GM12864 (cell line): ENCODE data around the gene NKD1.

Experiments used
- DNase-seq: peaks from one replicate; pipeline ENCODE4 v3.0.0-alpha.2; 2011; ENCODE audit warnings: low read depth
- H3K4me3 ChIP-seq: 2 replicates; pipeline ENCODE4 v1.5.1; 2011; ENCODE audit warnings: mild to moderate bottlenecking, low read depth, low read length, control low read depth
- TF ChIP-seq, protein P1 (sequence below): IDR thresholded peaks from 2 replicates; pipeline ENCODE4 v1.5.1; 2011; ENCODE audit warnings: low read depth, mild to moderate bottlenecking, moderate library complexity, low read length, control low read depth, inconsistent platforms; ENCODE audit errors: missing control alignments

The NKD1 gene

DNA sequence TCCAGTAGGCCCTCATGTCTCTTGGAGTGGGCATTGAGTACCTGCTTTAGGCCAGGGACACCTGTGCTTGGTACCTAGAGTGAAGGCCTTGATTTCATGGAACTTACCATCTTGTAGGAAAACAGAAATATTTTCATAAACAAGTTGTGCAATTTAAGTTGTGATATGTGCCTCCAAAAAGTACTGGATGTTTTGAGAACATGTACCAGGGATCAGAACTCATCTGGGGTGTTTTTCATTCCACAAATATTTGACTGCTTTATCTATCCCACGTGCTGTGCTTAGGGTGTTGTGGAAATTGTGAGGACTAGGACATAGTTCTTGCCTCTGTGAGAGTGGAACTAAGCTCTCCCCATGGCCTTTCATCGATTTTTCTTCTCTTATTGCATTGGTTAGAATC, 8.8 kb downstream of the NKD1 start:
- no peak overlapping the region for H3K4me3 ChIP-seq
- TF ChIP-seq, protein P1, sequence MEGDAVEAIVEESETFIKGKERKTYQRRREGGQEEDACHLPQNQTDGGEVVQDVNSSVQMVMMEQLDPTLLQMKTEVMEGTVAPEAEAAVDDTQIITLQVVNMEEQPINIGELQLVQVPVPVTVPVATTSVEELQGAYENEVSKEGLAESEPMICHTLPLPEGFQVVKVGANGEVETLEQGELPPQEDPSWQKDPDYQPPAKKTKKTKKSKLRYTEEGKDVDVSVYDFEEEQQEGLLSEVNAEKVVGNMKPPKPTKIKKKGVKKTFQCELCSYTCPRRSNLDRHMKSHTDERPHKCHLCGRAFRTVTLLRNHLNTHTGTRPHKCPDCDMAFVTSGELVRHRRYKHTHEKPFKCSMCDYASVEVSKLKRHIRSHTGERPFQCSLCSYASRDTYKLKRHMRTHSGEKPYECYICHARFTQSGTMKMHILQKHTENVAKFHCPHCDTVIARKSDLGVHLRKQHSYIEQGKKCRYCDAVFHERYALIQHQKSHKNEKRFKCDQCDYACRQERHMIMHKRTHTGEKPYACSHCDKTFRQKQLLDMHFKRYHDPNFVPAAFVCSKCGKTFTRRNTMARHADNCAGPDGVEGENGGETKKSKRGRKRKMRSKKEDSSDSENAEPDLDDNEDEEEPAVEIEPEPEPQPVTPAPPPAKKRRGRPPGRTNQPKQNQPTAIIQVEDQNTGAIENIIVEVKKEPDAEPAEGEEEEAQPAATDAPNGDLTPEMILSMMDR: no peak
- DNase-seq: no peak

DNA sequence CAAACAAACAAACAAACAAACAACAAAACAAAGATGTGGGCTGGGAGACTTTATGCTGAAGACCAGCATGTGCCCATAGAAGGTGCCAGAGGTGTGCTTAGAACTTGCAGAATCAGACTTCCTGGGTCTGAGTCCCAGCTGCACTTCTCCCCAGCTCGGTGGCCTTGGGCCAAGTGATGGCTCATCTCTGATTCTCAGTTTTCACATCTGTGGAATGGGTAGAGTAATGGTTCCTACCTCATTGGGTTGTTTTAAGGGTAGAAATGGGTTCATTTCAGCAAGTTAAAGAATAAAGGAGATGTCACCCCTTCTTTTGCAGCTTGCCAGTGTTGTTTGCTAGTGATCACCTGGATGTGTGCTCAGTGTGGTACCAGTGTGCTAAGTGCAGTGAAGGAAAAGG, 10.7 kb downstream of the NKD1 start:
- no peak overlapping the region for H3K4me3 ChIP-seq
- TF ChIP-seq, protein P1: no peak
- no peak for DNase-seq

DNA sequence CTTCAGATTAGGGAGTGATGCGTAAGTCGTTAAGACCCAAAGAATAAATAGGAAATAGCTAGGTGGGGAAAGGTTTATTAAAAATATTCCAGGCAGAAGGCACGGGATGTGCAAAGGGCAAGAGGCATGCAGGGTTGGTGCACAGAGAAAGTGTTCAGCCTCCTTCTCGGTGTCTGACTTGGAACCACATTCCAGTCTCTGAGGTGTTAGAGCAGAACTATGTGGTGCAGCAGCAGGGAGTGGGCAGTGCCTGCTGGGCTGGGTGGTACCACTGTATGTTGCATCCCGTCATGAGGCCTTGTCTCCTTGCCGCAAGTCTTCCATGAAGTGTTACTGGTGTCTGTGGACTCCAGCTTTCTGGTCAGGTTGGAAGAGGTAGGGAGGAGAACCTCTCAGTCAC, 11.1 kb downstream of the NKD1 start:
- TF ChIP-seq, protein P1: no peak
- no peak for DNase-seq

DNA sequence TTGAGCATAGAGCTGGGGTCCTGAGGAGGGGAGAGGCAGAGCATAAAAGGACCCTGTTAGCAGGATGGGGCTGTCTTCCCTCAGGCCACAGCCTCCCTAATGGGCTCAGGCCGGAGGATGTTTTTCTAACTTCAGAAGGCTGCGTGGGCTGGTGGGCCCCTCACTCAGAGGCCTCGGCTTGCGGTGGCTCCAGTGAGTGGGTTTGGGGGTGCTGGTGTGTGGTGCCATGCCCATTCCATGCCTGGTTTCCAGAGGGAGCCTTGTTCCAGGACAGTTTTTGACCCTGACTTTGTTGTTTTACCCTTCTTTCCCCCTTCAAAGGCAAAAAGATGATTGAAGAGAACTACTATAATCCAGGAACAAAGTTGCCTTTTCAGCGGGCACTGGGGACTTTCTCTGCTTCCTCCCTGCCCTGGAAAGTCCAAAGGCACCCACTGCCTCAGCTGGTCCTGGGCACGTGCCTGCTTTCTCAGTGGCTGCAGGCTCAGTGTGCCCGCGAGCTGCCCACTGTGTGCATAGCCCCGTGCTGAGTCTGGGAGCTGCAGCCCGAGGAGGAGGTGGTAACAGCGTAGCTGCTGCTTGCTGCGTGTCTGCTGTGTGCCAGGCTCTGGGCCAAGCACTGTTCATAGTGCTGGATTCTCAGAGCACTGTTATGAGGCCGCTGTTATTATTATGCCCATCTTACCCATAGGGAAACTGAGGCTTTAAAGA, 11.8 kb downstream of the NKD1 start:
- TF ChIP-seq, protein P1: no peak

More for the DNA sequence above, 11.1 kb downstream of the NKD1 start:
- no peak overlapping the region for H3K4me3 ChIP-seq

DNA sequence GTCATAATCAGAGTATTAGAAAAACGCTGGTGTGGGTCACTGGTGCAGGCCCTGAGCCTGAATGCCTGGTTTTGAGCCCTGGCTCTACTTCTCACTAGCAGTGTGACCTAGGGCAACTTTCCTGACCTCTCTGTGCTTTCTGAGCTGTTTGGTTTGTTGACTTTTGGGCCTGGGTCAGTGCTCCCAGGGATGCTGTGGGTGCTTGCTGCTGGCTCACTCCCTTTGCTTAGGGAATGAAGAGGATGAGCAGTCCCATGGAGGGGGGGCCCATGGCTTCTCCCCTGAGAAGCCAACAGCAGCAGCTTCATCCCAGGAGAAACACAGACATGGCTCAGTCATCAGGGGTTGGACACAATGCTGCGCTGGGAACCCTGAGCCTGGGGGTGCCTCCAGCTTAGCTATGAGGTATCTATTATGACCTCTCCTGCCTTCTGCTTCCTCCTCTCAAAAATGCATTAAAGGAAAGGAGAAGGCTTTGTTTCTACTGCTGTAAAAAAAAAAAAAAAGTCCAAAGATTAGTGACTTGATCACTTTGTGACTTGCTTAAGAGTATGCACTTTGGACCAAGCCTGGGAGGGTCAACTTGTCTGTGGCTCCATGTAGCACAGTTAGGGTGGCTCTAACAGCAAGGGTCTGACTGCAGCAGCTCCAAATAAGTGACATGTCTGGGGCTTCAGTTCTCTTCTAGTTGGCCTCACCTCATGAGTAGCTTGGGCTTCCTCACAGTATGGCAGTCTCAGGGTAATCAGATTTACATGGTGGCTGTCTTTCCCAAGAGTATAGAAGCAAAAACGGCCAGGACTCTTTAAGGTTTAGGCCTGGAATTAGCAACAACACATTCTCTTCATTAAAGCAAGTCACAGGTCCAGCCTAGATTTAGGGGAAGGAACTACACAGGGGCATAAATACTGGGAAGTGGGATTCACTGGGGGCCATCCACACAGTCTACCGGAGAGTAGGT, 13.0 kb downstream of the NKD1 start:
- TF ChIP-seq, protein P1: no peak
- no peak overlapping the region for H3K4me3 ChIP-seq
- DNase-seq: no peak

More for the DNA sequence above, 11.8 kb downstream of the NKD1 start:
- DNase-seq: no peak
- no peak overlapping the region for H3K4me3 ChIP-seq

DNA sequence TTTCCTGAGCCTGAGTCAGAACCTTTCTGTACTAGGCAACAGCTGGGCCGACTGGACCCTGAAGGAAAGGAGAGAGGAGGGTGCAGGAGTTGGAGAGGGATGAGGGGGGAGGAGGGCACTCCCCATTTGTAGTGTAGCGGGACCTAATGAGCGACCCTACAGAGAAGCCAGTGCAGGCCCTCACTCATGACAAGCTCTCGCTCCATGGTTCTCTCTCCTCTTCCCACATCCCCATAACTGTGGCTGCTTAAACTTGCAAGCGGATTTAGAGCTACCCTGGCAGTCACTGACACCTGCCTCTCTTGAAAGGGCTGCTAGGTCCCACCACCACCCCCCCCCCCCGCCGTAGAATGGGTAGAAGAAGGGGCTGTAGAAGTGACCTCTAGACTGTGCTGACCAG, 14.5 kb downstream of the NKD1 start:
- no peak overlapping the region for H3K4me3 ChIP-seq
- DNase-seq: no peak
- TF ChIP-seq, protein P1: no peak
